Measurements from ENCODE around the gene GNG7. TPM values are rescaled to one million over a fixed set of nuclear protein-coding genes. Genes with fewer than 3 reads are reported as not detected.

The GNG7 gene
- polyA plus RNA-seq (2013): 9.3 TPM

DNA sequence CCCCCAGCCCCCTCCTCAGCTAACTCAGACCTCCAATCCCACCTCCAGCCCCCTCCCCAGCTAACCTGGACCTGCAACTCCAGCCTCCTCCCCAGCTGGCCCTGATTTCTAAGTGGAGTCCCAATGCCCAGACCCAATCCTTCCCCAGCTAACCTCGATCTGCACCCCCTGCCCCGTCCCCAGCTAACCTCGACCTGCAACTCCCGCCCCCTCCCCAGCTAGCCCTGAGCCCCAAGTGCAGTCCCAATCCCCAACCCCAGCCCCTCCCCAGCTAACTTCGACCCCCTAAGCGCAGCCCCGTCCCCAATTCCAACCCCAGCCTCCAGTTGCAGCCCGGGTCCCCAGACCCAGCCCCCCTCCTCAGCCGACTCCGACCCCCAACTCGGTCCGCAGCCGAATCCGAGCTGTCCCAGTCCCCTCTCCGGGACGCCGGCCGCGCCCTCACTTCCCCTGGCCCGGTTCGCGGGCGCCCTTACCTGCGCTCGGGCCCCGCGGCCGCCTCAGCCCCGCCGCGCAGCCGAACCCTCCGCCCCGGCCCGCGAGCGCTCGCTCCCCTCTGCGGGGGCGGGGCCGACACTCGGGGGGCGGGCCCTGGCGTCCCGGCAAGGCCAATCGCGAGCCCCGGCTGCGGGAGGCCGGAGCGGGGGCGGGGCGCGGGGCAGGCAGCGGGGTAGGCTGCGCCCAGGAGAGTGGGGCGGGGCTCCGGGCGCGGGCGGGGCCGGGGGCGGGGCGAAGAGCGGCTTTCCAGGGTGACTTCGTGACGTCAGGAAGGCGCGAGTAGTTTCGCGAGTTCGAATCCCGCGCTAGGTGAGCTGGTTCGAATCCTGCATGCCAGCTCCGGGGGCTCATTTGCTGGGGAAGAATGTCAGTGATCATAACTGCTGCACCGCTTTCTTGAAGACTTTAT, at the start of gene GNG7:
TSS of gene GNG7 (minus strand) at position 525 of the 907 bp plus-strand sequence. CDS start 182,006 bp downstream, outside the sequence.
- DNase-seq: peak; percentile 89 to 94 (median 93)
- peaks cover 0 to 12% (median 11%) of the 10 kb centered on the region in 4 experiments for H3K4me1 ChIP-seq (ENCODE audit: control extremely low read depth in 1 of 4, control insufficient read depth in 4 of 4, insufficient read depth in 4 of 4, low read length in 3 of 4)
- peak within 1 kb of the TSS in 1 of 2 experiments; percentile 61 for H3K27ac ChIP-seq (ENCODE audit: insufficient read depth in 1 of 2, low read depth in 1 of 2, low read length in 2 of 2, poor library complexity in 1 of 2, severe bottlenecking in 2 of 2)
- POLR2A ChIA-PET: interaction anchor here (0.7 kb wide), 1 partner anchor 17 kb away, joined by 3 read pairs; no protein-coding TSS in a partner anchor
- no peaks in the 10 kb centered on the region for H3K36me3 ChIP-seq (ENCODE audit: control insufficient read depth in 4 of 4, insufficient read depth in 4 of 4, low read length in 3 of 4)
- CTCF ChIA-PET: interaction anchor here (1.2 to 1.5 kb wide), 4 partner anchors 15 to 49 kb away, joined by 3 to 4 read pairs (median 4); no protein-coding TSS in a partner anchor
- 2% methylated on average over 48 of the region's 77 CpGs for WGBS (ENCODE audit: insufficient coverage)
- no peaks in the 10 kb centered on the region for H3K27me3 ChIP-seq (replicated peaks in 2 of 5; ENCODE audit: control insufficient read depth in 4 of 5, insufficient read depth in 5 of 5, low read length in 4 of 5)
- H3K9me3 ChIP-seq (ENCODE audit: control extremely low read depth in 1 of 5, control insufficient read depth in 4 of 5, insufficient read depth in 2 of 5, low read depth in 1 of 5, low read length in 4 of 5): no peaks in the 10 kb centered on the region
- peak within 1 kb of the TSS; percentile 45 to 84 (median 72) for H3K4me3 ChIP-seq (ENCODE audit: control insufficient read depth in 1 of 7, extremely low read depth in 1 of 7, insufficient read depth in 4 of 7, low read depth in 2 of 7, low read length in 6 of 7)

DNA sequence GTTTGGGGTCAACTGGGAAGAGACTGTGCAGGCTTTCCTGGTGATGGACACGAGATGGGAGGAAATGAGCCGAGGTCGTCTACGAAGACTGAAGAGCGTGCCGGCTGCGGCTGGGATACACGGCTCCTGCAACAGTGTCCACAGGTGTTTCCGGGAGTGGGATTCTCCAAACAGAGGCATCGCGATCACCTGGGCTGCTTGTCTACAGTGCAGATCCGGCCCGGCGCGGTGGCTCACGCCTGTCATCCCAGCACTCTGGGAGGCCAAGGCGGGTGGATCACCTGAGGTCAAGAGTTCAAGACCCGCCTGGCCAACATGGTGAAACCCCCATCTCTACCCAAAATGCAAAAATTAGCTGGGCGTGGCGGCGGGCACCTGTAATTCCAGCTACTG, 48.9 kb upstream of the GNG7 start:
- DNase-seq: no peak
- ChIA-PET CTCF (interaction anchor here (1.2 to 3.5 kb wide), 2 partner anchors 89 to 104 kb away, joined by 3 to 19 read pairs; no protein-coding TSS in a partner anchor), POLR2A (interaction anchor here (0.7 kb wide), 1 partner anchor 66 kb away, joined by 3 read pairs; no protein-coding TSS in a partner anchor)
- peaks cover 0 to 30% (median 18%) of the 10 kb centered on the region in 4 experiments for H3K36me3 ChIP-seq (ENCODE audit: control insufficient read depth in 4 of 4, insufficient read depth in 4 of 4, low read length in 3 of 4)
- H3K27me3 ChIP-seq (replicated peaks in 2 of 5; ENCODE audit: control insufficient read depth in 4 of 5, insufficient read depth in 5 of 5, low read length in 4 of 5): no peaks in the 10 kb centered on the region
- WGBS (ENCODE audit: insufficient coverage): 92% methylated on average over 17 of the region's 21 CpGs
- peaks cover 0 to 4% (median 2%) of the 10 kb centered on the region in 4 experiments for H3K4me1 ChIP-seq (ENCODE audit: control extremely low read depth in 1 of 4, control insufficient read depth in 4 of 4, insufficient read depth in 4 of 4, low read length in 3 of 4)
- H3K9me3 ChIP-seq (ENCODE audit: control extremely low read depth in 1 of 5, control insufficient read depth in 4 of 5, insufficient read depth in 2 of 5, low read depth in 1 of 5, low read length in 4 of 5): no peaks in the 10 kb centered on the region
- no peak overlapping the region for H3K4me3 ChIP-seq (ENCODE audit: control insufficient read depth in 1 of 7, extremely low read depth in 1 of 7, insufficient read depth in 4 of 7, low read depth in 2 of 7, low read length in 6 of 7)
- no peak overlapping the region for H3K27ac ChIP-seq (ENCODE audit: insufficient read depth in 1 of 2, low read depth in 1 of 2, low read length in 2 of 2, poor library complexity in 1 of 2, severe bottlenecking in 2 of 2)

DNA sequence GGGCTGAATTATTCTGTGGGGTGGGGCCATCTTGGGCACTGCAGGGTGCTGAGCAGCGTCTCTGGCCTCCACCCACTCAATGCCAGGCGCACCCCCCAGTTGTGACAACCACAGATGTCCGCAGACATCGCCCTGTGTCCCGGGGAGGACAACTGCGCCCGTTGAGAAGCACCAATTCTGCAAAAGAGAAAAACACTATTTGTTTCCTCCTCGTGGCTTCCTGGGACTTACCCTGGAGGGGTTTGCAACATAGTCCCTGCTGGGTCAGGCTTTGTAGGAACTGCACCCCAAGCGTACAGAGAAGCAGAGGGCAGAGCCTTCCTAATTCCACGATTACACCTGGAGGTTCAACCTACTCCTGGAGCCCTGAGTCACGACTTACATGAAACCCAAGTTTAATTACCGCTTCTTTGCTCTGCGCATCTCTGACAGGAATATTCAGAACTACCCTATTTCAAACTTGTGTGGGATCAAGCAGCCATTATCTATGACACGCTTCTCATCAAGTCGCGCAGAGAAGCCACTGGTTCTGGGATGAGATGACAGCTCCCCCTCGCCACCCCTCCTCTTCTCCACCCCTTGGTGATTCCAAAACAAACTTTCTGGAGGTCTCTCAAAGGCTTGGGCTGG, 48.4 kb upstream of the GNG7 start:
- Histone ChIP-seq H3K36me3 (ENCODE audit: control insufficient read depth in 4 of 4, insufficient read depth in 4 of 4, low read length in 3 of 4) (peaks cover 0 to 24% (median 16%) of the 10 kb centered on the region in 4 experiments), H3K27ac (ENCODE audit: insufficient read depth in 1 of 2, low read depth in 1 of 2, low read length in 2 of 2, poor library complexity in 1 of 2, severe bottlenecking in 2 of 2) (no peak overlapping the region), H3K4me3 (ENCODE audit: control insufficient read depth in 1 of 7, extremely low read depth in 1 of 7, insufficient read depth in 4 of 7, low read depth in 2 of 7, low read length in 6 of 7) (no peak overlapping the region), H3K4me1 (ENCODE audit: control extremely low read depth in 1 of 4, control insufficient read depth in 4 of 4, insufficient read depth in 4 of 4, low read length in 3 of 4) (peaks cover 0 to 4% (median 2%) of the 10 kb centered on the region in 4 experiments), H3K27me3 (replicated peaks in 2 of 5; ENCODE audit: control insufficient read depth in 4 of 5, insufficient read depth in 5 of 5, low read length in 4 of 5) (no peaks in the 10 kb centered on the region), H3K9me3 (ENCODE audit: control extremely low read depth in 1 of 5, control insufficient read depth in 4 of 5, insufficient read depth in 2 of 5, low read depth in 1 of 5, low read length in 4 of 5) (no peaks in the 10 kb centered on the region)
- DNase-seq: no peak
- WGBS (ENCODE audit: insufficient coverage): 73% methylated on average over 17 of the region's 17 CpGs
- ChIA-PET POLR2A (interaction anchor here (1.3 kb wide), 1 partner anchor 12 kb away, joined by 4 read pairs; no protein-coding TSS in a partner anchor), CTCF (interaction anchor here (0.7 to 5.0 kb wide), 7 partner anchors 17 to 107 kb away, joined by 3 to 68 read pairs (median 3); no protein-coding TSS in a partner anchor)

DNA sequence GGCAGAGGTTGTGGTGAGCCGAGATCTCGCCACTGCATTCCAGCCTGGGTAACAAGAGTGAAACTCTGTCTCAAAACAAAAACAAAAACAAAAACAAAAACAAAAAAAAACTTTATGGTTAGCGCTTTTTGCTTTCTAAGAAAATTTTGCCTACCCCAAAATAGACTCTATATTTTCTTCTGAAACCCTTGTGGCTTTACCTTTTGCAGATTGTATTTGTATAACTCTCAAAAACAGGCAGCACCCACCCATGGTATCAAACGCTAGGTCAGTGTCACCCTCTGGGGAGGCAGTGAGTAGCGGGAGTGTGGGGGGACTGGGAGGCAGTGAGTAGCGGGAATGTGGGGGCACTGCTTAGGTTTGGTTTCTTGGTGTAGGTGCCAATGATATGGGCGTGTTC, 44.9 kb upstream of the GNG7 start:
- no peak for DNase-seq
- WGBS (ENCODE audit: insufficient coverage): 100% methylated on average over 4 of the region's 7 CpGs
- Histone ChIP-seq H3K4me3 (ENCODE audit: control insufficient read depth in 1 of 7, extremely low read depth in 1 of 7, insufficient read depth in 4 of 7, low read depth in 2 of 7, low read length in 6 of 7) (no peak overlapping the region), H3K4me1 (ENCODE audit: control extremely low read depth in 1 of 4, control insufficient read depth in 4 of 4, insufficient read depth in 4 of 4, low read length in 3 of 4) (peaks cover 0 to 4% (median 2%) of the 10 kb centered on the region in 4 experiments), H3K27me3 (replicated peaks in 2 of 5; ENCODE audit: control insufficient read depth in 4 of 5, insufficient read depth in 5 of 5, low read length in 4 of 5) (no peaks in the 10 kb centered on the region), H3K9me3 (ENCODE audit: control extremely low read depth in 1 of 5, control insufficient read depth in 4 of 5, insufficient read depth in 2 of 5, low read depth in 1 of 5, low read length in 4 of 5) (no peaks in the 10 kb centered on the region), H3K27ac (ENCODE audit: insufficient read depth in 1 of 2, low read depth in 1 of 2, low read length in 2 of 2, poor library complexity in 1 of 2, severe bottlenecking in 2 of 2) (no peak overlapping the region), H3K36me3 (ENCODE audit: control insufficient read depth in 4 of 4, insufficient read depth in 4 of 4, low read length in 3 of 4) (no peaks in the 10 kb centered on the region)
- ChIA-PET POLR2A (interaction anchor here (1.5 kb wide), 1 partner anchor 99 kb away, joined by 6 read pairs; no protein-coding TSS in a partner anchor), CTCF (interaction anchor here (5.0 kb wide), 1 partner anchor 100 kb away, joined by 68 read pairs; no protein-coding TSS in a partner anchor)

DNA sequence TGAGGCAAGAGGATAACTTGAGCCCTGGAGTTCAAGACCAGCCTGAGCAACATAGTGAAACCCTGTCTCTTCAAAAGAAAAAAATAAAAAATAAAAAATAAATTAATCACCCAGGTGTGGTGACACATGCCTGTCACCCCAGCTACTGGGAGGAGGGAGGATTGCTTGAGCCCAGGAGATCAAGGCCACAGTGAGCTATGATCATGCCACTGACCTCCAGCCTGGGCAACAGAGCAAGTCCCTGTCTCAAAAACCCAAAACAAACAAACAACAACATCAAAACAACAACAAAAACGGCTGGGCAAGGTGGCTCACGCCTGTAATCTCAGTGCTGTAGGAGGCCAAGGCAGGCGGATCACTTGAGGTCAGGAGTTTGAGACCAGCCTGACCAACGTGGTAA, 41.6 kb upstream of the GNG7 start:
- no peaks in the 10 kb centered on the region for H3K36me3 ChIP-seq (ENCODE audit: control insufficient read depth in 4 of 4, insufficient read depth in 4 of 4, low read length in 3 of 4)
- ChIA-PET POLR2A (no interaction called here), CTCF (interaction anchor here (1.2 kb wide), 1 partner anchor 9 kb away, joined by 3 read pairs; no protein-coding TSS in a partner anchor)
- WGBS (ENCODE audit: insufficient coverage): 84% methylated on average over 3 of the region's 4 CpGs
- no peak overlapping the region for H3K4me3 ChIP-seq (ENCODE audit: control insufficient read depth in 1 of 7, extremely low read depth in 1 of 7, insufficient read depth in 4 of 7, low read depth in 2 of 7, low read length in 6 of 7)
- H3K27me3 ChIP-seq (replicated peaks in 2 of 5; ENCODE audit: control insufficient read depth in 4 of 5, insufficient read depth in 5 of 5, low read length in 4 of 5): no peaks in the 10 kb centered on the region
- no peak for DNase-seq
- H3K27ac ChIP-seq (ENCODE audit: insufficient read depth in 1 of 2, low read depth in 1 of 2, low read length in 2 of 2, poor library complexity in 1 of 2, severe bottlenecking in 2 of 2): no peak overlapping the region
- peaks cover 0 to 11% (median 6%) of the 10 kb centered on the region in 4 experiments for H3K4me1 ChIP-seq (ENCODE audit: control extremely low read depth in 1 of 4, control insufficient read depth in 4 of 4, insufficient read depth in 4 of 4, low read length in 3 of 4)
- no peaks in the 10 kb centered on the region for H3K9me3 ChIP-seq (ENCODE audit: control extremely low read depth in 1 of 5, control insufficient read depth in 4 of 5, insufficient read depth in 2 of 5, low read depth in 1 of 5, low read length in 4 of 5)

DNA sequence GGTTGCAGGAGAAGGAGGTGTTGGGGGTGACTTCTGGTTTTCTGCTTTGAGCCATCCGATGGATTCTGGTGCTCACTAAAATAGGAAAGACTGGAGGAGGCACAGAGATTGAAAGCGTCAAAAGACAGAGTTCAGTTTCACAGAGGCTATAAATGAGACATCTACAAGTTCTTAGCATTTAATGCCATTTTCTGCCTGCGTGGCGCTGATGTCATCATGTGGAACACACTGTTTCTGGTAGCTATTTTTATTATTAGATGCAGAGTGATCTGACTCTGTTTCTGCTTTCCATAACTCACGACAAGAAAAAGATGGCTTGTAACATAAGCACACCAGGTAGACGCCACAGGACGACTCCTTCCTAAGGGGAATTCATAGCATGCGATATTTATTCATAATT, 40.6 kb upstream of the GNG7 start:
- POLR2A ChIA-PET: interaction anchor here (0.6 kb wide), 1 partner anchor 332 kb away, joined by 4 read pairs; no protein-coding TSS in a partner anchor
- no peak for DNase-seq
- Histone ChIP-seq H3K4me3 (ENCODE audit: control insufficient read depth in 1 of 7, extremely low read depth in 1 of 7, insufficient read depth in 4 of 7, low read depth in 2 of 7, low read length in 6 of 7) (no peak overlapping the region), H3K27me3 (replicated peaks in 2 of 5; ENCODE audit: control insufficient read depth in 4 of 5, insufficient read depth in 5 of 5, low read length in 4 of 5) (no peaks in the 10 kb centered on the region), H3K36me3 (ENCODE audit: control insufficient read depth in 4 of 4, insufficient read depth in 4 of 4, low read length in 3 of 4) (no peaks in the 10 kb centered on the region), H3K4me1 (ENCODE audit: control extremely low read depth in 1 of 4, control insufficient read depth in 4 of 4, insufficient read depth in 4 of 4, low read length in 3 of 4) (peaks cover 2 to 18% (median 11%) of the 10 kb centered on the region in 4 experiments), H3K9me3 (ENCODE audit: control extremely low read depth in 1 of 5, control insufficient read depth in 4 of 5, insufficient read depth in 2 of 5, low read depth in 1 of 5, low read length in 4 of 5) (no peaks in the 10 kb centered on the region), H3K27ac (ENCODE audit: insufficient read depth in 1 of 2, low read depth in 1 of 2, low read length in 2 of 2, poor library complexity in 1 of 2, severe bottlenecking in 2 of 2) (no peak overlapping the region)
- WGBS (ENCODE audit: insufficient coverage): 90% methylated on average over 7 of the region's 8 CpGs
- CTCF ChIA-PET: interaction anchor here (1.5 kb wide), 1 partner anchor 95 kb away, joined by 5 read pairs; no protein-coding TSS in a partner anchor
